SW 1271 (cell line): ENCODE measurements around the gene PITPNM3.
A peak's percentile ranks its signal among the peaks of the same experiment; 100 is the strongest.

ENCODE experiments used
- DNase-seq, 2 experiments: peaks; one replicate each; lab custom pipeline; 2025; lab: John Stamatoyannopoulos, UW

PITPNM3 gene

DNA sequence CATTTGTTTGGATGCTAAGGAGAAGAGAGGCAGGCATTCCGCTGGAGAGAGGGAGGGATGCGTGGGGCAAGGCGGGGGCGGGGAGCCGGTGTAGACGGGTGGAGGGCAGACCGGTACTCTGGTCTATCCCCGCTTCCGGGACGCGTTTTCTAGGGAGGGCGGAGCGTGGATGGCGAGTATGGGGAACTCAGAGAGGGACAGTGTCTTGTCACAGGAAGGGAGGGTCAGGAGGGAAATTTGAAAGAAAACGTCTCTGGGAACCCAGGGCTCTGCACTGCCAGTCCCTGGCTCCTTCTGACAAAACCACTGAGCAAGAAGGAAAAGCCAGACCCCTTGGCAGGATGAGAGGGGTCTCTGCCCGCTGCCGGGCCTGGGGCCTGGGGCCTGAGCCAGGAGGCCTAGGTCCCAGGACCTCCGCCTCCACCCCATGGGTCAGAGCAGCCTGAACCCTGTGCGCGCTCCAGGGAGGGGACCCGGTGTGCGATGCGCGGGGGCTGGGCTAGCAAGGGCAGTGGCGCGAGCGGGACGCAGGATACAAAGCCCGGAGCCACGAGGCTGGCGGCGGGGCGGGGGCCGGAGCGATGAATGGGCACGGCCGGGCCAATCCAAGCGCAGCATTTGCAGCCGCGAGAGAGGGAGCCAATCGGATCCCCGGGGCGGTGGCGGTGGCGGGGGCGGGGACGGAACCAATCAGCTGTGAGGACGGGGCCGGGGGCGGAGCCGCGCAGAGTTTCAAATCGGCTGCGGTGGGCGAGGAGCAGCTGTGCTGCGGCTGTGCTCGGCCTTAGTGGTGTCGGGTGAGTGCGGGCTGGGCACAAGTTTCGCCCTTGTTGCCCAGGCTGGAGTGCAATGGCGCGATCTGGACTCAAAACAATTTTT, 112.4 kb downstream of the PITPNM3 start, which contains the start of gene PIMREG:
TSS of gene PIMREG (plus strand) at position 764 of the 879 bp plus-strand sequence. CDS start 656 bp downstream, outside the sequence.
- DNase-seq: peak; percentile 89 to 90

DNA sequence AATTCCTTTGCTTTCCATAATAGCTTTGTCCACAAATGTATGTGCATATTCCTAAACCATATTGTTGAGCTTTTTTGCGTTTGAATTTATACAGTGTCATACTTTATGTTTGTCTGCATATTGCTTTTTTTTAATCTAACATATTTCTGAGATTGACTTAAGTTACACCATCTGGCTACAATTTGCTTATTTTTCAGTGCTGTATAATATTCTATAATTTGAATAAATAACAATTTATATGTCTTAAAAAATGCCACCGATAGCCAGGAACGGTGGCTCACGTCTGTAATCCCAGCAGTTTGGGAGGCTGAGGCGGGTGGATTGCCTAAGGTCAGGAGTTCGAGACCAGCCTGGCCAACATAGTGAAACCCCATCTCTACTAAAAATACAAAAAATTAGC, 113.6 kb downstream of the PITPNM3 start:
- DNase-seq: no peak

DNA sequence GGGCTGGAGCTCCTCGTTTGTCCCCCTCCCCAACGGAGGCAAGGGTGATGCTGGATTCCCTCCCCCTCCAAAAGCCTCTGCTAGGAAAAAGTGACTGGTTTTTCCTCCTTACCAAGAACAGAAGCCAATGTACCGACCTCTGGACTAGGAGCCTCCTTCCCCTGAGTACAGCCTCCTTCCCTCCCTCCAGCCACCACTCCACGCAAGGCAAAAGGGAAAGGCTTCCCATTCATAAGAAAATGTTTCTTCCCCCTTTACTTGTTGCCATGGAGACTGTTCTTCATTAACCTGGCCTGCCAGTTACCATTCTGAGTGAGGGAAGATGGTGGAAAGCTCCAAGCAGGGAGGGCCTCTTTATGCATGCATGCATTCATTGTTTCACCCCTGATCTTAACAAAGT, 116.4 kb downstream of the PITPNM3 start:
- no peak for DNase-seq

DNA sequence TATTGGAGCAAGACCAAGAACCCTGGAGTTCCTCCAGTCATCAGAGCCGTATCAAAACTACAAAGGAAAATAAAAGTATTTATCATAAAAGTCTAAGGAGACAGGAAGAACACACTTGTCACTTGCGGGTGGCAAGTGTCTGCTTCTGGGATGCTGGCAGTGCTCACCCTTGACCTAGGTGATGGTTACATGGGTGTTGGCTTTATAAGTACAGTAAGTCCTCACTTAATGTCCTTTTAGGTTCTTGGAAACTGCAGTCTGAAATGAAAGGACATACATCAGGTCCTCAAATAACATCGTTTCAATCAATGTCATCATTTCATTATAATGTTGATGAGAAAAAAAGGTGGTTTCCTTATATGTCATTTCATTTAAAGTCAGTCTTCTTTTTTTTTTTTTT, 118.4 kb downstream of the PITPNM3 start:
- no peak for DNase-seq

DNA sequence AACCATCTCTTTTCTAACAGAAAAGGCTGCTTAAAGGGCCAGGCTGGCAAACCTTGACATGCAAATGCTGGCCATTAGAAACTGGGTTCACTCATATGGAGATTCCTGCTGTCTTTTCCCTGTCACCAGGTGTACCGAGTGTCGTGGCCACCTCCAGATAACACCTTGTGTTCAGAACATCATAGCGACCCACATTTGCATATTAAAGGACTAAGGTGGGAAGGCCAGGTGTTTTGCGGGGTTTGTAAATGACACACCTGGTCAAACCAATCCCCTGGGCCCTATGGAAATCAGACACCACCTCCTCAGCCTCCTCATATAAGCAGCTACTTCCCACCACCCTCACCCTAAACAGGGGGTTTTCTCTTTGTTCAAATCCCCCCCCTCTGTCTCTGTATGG, 118.9 kb downstream of the PITPNM3 start:
- DNase-seq: no peak

DNA sequence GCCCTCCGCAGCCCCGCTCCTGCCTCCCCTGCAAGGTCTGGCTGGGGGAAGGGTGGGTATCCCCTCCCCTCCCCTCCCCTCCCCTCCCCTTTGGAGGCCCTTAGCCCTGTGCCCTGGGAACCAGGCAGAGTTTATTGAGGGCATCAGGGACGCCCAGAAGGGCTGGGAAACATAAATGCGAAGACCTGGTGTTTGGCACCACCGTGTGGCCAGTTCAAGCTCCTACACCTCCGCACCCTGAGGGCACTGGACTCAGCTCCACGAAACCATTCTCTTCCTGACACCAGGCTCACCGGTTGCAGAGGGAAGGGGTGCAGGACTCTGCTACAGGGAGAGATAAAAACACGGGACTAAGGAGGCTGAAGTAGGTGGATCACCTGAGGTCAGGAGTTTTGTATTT, 120.4 kb downstream of the PITPNM3 start:
- DNase-seq: peak in 1 of 2 experiments; percentile 66

DNA sequence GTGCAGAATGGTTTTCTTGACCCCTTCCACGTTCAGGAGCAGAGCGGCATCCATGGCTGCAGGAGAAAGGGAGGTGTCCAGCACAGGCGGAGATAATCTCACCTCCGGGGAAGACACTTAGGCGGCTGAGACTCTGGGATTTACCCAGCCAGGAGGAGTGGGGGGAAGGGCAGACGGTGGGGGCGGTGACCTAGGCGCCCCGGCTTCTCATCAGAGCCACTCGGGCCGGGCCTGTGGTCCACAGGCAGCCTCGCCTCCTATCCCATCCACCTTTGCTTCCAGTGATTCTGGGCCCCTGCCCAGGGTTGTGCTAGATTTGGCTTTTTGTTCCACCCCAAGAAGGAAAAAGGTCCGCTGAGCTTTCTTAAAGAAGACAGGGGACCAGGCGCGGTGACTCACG, 121.3 kb downstream of the PITPNM3 start, which contains the start of gene AIPL1:
TSS of gene AIPL1 (minus strand) at position 71 of the 400 bp plus-strand sequence. CDS start at position 54, 17 bp downstream.
- no peak for DNase-seq

DNA sequence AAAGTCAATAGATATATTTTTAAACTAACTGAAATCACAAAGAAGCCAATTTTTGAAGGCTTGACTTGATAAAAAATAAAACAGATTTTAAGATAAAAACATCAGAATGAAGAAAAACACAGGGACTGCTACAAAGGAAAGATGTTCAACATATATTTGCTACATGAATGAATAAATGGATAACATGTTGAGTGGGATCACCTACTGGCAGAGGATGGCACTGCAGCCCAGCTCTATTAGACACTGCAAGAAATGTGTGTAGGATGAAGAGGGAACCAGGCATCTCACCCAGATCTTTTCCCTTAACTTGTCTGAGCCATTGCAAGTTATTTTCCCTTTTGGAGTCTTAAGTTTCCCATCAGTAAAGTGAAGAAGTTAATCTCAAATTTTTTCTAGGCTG, 125.6 kb downstream of the PITPNM3 start:
- DNase-seq: no peak

DNA sequence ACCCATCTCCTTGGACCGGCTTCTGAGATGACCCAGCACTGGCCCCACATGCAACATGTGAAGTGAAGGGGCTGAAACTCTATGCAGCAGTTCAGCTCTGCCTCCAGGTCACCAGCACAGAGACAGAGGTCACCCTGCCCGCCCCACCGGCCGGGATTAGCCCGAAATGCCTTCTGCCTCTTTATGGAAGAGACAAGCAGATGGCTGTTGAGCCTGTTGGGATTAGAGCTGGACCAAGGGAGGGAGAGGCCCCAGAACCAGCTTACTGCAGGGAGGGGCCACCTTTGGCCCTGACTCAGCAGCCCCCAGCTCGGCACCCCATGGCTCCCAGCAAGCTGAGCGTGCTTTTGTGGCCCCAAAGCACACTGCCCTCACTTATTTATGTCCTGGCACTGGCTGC, 127.1 kb downstream of the PITPNM3 start:
- no peak for DNase-seq

DNA sequence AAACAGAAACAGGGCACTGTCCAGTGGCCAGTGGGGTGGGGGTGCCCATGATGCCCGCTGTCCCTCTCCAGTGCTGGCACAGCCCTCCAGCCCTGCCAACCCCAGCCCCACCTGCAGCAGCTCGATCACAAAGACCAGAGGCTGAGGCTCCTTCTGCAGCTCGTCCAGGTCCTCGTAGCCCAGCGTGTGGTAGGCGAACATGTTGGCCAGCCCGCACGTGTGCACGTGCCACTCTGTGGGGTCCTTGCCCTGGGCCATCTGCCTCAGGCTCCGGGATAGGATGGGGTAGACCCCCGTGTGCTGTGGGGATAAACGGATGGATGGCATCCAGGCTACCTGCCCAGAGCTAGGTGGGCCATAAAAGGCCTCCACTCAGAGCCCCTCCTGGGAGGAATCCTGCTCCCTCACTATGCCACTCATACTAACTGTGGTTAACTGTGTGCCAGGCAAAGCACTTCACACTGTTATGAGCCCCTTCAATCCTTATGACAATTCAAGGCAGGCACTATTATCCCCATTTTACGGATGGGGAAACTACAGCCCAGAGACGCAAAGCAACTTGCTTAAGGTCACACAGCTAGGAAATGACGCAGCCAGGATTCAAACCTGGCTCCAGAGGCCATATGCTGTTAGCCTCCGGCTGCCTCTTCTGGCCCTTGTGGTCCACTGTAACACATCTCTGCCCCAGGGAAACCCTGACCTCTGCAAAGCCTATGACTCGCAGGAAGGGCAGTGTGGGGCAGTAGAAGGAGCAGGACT, 128.0 kb downstream of the PITPNM3 start:
- DNase-seq: no peak

DNA sequence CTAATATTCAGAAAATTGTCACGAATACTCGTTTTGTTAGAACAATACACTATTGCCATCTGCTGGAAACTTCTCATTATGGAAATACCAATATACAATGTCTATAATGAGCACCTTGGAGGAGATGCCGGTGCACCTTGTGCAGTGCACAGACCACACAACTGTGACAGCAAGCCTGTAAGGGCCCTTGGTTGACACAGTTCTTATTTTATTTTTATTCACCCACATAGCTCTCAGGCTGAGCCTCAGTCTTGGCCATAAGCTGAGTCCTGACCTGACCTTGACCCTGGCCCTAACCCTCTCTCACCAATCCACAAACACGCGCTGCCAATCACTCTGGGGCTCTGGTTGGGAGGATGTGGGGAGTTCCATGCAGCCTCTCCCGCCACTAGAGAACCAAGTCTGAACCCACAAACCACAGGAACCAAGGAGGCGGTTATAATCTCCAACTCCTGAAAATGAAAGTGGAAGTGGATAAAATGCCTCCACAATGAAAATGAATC, 129.0 kb downstream of the PITPNM3 start:
- DNase-seq: peak in 1 of 2 experiments; percentile 8

DNA sequence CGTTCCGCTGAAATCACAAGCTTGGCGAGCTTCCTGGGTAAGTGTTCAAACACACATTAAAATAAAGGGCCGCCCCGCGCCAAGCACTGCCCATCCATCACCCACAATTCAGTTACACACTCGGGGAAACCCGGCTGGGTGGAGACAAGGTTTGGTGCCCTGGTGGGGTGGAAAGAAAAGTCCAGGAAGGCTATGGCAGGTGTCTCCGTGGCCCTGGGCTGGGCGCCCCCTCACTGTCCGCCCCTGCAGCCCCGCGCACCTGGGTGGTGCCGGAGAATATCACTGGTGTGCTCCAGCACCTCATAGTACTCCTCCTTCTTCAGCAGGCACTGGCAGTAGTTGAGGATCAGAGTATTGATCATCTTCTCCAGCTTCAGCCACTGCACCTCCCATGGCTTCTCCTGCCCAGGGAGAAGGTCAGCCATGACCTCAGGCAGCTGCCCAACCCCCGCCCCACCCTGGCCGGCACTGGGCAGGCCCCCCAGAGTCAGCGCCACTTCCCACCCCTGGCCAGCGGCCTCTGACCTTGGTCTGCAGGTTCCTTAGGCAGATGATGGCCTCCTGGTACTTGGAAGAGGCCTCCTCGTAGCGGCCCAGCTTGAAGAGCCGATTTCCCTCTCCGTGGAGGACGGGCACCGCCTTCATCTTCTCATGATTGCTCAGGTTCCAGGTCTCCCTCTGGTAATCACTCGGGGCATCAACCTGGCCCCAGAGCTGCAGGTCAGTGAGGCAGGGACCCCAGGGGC, 129.8 kb downstream of the PITPNM3 start:
- DNase-seq: no peak

DNA sequence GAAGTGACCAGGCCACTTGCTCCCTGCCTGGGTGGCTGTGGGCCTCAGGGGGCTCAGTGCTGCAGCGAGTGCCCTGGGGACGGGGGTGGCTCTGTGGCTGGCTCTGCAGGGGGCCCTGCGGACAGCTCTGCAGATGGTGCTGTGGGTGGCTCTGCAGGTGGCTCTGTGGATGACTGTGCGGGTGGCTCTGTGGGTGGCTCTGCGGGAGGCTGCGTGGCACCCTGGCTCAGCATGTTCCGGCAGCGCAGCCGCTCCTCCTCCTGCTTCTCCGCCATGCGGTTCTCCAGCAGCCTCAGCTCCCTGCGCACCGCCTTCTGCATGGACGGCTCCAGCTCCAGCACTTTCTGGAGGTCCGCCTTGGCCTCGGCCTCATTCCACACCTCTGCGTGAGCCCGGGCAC, 130.9 kb downstream of the PITPNM3 start:
- DNase-seq: no peak

DNA sequence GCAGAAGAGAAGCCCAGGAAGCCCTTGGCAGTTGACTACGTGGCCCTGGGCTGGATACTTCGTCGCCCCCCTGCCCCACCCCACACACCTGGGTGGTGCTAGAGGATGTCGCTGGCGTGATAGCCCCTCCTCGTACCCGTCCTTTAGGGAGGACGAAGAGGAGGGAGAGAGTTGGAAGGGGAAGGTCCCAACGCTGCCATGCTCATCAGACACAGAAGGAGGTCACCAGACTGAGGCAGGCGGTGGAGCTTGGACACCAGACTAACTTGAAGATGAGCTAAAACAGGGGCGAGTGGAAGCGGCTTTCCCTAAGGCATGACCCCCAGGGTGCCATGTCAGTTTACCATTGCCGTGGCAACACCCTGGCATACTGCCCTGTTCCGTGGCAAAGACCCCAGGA, 132.4 kb downstream of the PITPNM3 start:
- no peak for DNase-seq

DNA sequence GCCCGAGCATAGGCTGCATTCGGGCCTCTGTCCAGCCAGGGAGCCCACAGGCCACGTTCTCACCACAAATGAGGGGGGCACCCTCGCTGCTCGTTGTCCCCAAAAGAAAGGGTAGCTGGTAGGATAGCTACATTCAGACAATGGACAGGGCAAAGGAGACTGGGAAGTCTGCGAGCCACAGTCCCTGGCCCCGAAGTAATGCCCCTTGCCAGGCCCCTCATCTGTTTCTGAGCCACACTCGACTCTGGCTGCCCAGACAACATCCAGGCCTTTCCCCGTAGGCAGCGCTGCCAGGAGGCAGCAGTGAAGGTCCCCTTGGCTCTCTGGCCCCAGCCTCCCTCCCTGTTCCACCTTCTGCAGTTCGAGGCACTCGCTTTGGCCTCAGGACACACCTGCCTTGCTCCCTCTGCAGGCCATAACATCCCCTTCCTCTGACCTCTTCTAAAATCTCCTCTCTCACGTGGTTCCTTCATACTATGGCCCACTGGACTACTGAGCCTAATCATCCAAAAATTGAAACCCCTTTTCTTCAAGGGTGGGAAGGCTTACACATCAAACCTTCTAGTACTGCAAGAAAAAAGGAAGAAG, 133.6 kb downstream of the PITPNM3 start:
- DNase-seq: no peak

DNA sequence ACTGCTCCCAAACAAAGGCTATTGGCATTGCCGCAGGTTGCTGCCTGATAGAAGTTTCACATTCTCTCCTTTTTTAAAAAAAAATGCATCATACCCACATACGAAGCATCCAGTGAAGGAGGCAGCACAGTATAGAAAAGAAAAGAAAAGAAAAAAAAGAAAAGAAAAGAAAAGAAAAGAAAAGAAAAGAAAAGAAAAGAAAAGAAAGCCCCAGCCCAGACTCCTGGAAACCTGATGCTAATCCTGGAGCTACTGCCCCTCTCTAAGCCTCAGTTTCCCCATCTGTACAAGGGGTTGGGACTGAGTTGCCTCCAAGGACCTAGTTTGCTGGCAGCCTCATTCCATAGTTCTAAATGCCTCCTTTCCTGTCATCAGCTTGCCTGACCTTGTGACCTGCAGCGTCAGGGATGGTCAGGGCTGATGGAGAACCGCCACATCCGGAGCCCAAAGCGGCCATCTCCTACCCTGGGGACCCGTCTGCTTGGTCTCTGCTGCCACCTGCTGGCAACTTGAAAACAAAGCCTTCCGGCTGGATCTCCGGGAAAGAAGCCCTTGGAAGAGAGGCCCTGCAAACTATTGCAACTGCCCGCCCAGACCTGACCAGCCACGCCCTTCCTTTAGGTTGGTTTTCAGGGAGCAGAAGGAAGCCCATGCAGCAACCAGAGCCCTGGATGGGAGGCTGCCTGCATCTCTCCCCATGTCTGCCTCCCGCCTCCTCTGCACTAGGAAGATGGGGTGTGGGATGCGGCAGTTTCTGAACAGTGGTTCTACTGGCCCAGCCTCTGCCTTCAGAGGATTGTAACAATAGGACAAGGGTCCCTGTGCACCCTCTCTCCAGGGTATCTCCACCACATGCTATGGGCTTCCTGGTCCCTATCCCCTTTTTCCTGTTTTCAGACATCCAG, 134.4 kb downstream of the PITPNM3 start:
- DNase-seq: peak; percentile 55 to 76

DNA sequence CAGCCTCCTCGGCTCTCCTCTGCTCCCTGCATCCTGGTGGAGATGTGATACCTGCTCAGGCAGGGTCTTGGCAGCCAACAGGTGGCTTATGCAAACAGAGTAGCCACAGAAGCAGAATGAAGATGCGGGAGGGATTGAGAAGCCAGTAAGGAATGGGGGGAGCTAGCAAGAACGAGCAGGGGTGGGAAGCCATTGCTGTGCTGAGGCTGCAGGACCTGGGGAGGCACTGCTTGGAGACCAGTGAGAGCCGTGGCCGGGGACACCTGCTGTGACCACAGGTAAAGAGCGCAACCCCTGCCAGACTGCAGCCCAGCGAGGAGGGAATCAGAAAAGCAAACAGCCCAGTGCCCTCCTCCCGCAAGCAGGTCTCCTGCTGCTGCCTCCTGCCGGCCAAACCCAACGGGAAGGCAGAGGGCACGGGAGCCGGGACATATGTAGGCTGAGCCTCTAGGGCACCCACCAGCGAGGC, 136.1 kb downstream of the PITPNM3 start:
- DNase-seq: no peak

DNA sequence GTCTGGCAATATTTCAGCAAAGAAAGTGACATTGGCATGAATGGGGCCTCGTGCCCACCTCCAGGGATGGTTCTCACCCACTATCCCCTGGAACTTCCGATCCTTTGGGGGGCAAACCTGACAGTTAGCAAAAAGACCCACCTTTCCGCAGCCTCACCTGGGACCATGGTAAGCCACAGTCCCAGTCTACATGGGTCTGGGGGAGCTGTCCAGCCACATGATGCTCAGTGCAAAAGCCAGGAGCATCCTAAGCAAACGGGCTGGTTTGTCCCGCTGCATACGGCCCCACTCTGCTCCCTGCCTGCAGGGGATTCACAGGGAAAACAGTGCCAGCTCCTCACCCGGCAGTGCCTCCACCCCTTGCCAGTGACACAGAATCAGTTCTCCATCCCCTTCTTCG, 140.7 kb downstream of the PITPNM3 start:
- no peak for DNase-seq

DNA sequence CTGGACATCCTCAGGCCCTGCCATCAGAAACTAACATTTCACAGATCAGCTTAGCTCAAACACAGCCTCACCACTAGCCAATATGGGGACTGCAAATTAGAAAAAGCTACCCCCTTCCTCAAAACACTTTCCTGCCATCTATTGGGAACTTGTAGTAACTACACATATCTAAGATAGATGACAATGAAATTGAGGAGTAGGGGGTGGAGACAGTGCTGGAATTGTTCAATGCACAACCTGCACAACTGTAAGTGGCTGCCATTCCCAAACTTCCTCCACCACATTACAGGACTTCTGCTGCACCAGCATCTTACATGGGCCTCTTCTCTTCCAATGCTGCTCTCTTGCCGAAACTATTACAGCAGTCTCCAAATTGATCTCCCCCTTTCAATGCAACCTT, 143.3 kb downstream of the PITPNM3 start:
- peak in 1 of 2 experiments; percentile 71 for DNase-seq

DNA sequence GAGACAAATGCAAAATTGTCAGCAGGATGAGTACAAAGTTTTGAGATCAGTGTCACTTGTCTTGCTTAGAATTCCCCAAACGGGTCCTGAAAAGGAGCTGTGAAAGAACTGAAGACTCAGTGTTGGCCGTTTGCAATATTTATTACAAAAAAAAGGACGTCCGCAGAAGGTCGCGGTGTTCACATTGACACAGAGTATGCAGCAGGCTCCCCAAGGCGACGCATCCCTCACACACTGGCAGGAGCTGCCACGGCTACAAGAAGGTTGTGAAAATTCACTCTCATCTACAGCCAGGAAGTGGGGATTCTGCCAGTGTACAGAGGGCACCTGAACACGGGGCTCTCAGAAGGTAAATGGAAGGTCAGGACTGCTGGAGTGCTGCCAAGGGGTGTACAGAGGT, 147.6 kb downstream of the PITPNM3 start:
- no peak for DNase-seq
